Sigmoid colon (tissue), 4 donors: ENCODE data around the gene SEMA3F.

Experiments
- CTCF ChIP-seq, 4 experiments: fragments of 450-650 bp in 3 of 4; fragments of 200-600 bp in 1 of 4; IDR thresholded peaks; one replicate each; pipeline ENCODE4 v1.5.1; 2016 to 2019; ENCODE audit warnings: antibody characterized with exemption in 4 of 4, mild to moderate bottlenecking in 3 of 4, moderate library complexity in 2 of 4
- POLR2AphosphoS5 ChIP-seq, 4 donors: sonication (generic); formaldehyde crosslinking; IDR thresholded peaks; one replicate each; pipeline ENCODE4 v1.6.1; 2017; ENCODE audit warnings: antibody characterized with exemption in 4 of 4

DNA sequence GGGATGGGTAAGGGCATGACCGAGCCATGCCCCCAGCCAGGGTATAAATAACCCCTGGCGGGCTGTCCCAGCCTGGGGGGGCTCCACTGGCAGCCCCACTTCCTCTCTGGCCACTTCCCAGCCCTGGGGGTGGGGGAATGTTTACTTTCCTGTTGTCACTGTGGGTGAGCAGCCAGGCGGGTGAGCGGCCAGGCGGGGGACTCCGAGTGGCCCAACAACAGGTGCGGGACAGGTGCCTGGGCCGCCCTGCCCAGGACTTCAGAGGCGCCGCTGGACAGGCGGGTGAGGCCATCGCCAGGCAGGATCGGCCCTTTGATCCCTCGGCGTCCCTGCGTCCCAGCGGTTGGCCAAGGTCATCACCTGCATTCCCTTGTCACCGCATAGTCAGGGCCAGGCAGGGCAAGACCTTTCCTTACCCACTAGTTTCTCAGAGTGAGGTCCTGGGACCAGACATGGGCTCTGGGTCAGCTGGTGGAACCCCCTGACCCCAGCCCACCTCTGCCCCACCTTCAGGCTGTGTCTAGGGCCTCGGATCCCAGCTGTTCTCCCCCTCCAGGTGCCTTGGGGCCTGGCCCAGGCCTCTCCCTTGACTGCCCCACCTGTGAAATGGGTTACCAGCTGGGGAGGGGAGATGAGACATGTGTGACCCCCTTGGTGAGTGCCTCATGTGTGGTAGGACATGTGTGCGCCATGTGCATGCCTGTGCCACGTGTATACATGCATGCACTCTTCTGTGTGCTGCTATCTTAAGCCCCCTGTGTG, 16.6 kb downstream of the SEMA3F start:
- no peak for TF ChIP-seq CTCF (IDR thresholded peaks at IDR 0.05)
- no peak for TF ChIP-seq POLR2AphosphoS5 (IDR thresholded peaks at IDR 0.05)
